Tibial nerve (tissue), 4 donors: Measurements from ENCODE around the gene UCK2. TPM values are rescaled to one million over a fixed set of nuclear protein-coding genes. Genes with fewer than 3 reads are reported as not detected.

Experiments
- DNase-seq, 2 donors: peaks; one replicate each; pipeline ENCODE4 v3.0.0-alpha.2; 2019; ENCODE audit warnings: low spot score in 2 of 2
- H3K27ac ChIP-seq, 4 donors: fragments of 200-600 bp; sonication (generic) in 3 of 4; one replicate each; pipeline ENCODE4 v1.5.1; 2017 to 2019; ENCODE audit warnings: mild to moderate bottlenecking in 1 of 4
- H3K27me3 ChIP-seq, 2 donors: fragments of 200-600 bp; sonication (generic) in 1 of 2; one replicate each; pipeline versions ENCODE4 v1.5.1 to v1.6.0; 2017 to 2019
- H3K36me3 ChIP-seq, 3 donors: fragments of 200-600 bp; sonication (generic); one replicate each; pipeline ENCODE4 v1.5.1; 2018 to 2019
- H3K4me1 ChIP-seq, 4 donors: fragments of 200-600 bp; sonication (generic) in 3 of 4; one replicate each; pipeline ENCODE4 v1.5.1; 2017 to 2019
- H3K4me3 ChIP-seq, 4 donors: fragments of 200-600 bp; sonication (generic) in 3 of 4; one replicate each; pipeline ENCODE4 v1.5.1; 2017 to 2019; ENCODE audit warnings: mild to moderate bottlenecking in 1 of 4, moderate library complexity in 1 of 4
- H3K9me3 ChIP-seq, 4 donors: fragments of 200-600 bp; sonication (generic) in 3 of 4; one replicate each; pipeline ENCODE4 v1.5.1; 2017 to 2019
- EP300 ChIP-seq, 2 donors: sonication (generic); formaldehyde crosslinking; IDR thresholded peaks; one replicate each; pipeline ENCODE4 v1.6.1; 2017; ENCODE audit warnings: antibody characterized with exemption in 2 of 2, mild to moderate bottlenecking in 1 of 2
- POLR2A ChIP-seq, 2 donors: fragments of 450-650 bp; IDR thresholded peaks; one replicate each; pipeline ENCODE4 v1.6.1; 2017; ENCODE audit warnings: antibody characterized with exemption in 2 of 2, mild to moderate bottlenecking in 2 of 2, moderate library complexity in 2 of 2
- WGBS, 2 donors: methylation state at CpG; one replicate each; pipeline ENCODE4 v1.1.5; 2018; 5-methylcytosine and 5-hydroxymethylcytosine counted together
- total RNA-seq, 4 donors: library from RNA; depleted of rRNA; stranded (reverse); fragments of >200 nt; gene quantifications; one replicate each; pipeline ENCODE4 v1.1.0, GENCODE V29; 2016
- TF ChIP-seq, protein P1 (sequence below), 5 experiments: fragments of 200-600 bp in 3 of 5; fragments of 450-650 bp in 2 of 5; sonication (generic) in 3 of 5; IDR thresholded peaks; one replicate each; pipeline ENCODE4 v1.5.1; 2016 to 2019; ENCODE audit warnings: antibody characterized with exemption in 5 of 5, mild to moderate bottlenecking in 3 of 5, moderate library complexity in 2 of 5

UCK2 gene
- total RNA-seq, 4 donors from 2014 or later = 29.7 to 36.0 (median 33.8) TPM

DNA sequence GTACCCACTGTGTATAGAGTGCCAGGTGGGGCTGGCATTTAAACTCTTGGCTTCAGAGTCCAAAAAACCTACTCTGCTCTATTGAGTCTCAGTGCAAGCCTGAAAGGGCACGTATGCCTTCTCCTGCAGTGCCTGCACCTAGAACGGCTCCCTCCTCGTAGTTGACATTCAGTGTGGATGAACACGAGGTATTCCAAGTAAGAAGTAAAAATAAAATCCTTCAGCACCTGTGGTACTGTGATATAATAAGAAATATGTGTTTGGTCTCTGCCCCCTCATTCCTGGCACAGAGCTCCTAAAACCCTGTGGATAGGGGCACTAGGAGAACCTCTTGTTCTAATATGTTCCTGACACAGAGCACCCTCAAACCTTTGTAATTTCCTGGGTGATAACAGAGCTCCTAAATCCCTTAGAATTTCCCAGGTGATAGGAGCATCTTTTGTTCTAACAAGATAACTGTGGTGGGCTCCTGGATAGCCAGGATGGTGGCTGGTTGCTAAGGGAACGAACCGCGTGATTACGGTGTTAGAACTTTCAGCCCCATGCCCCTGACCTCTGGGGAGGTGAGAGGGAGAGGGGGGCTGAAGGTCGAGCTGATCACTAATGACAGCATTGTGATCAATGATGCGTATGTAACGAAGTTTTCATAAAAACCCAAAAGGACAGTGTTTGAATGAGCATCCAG lies 16.8 kb downstream of the UCK2 start:
- H3K4me1 ChIP-seq = peaks cover 0 to 16% (median 2%) of the 10 kb centered on the region in 4 donors
- DNase-seq = no peak
- H3K27me3 ChIP-seq = no peaks in the 10 kb centered on the region
- H3K9me3 ChIP-seq = peaks cover 0 to 4% (median 0%) of the 10 kb centered on the region in 4 donors
- WGBS, 2 donors = 73 to 75% methylated on average over 11 of the region's 11 CpGs
- peaks cover 0 to 9% (median 0%) of the 10 kb centered on the region in 3 donors for H3K36me3 ChIP-seq
- no peak overlapping the region for H3K4me3 ChIP-seq
- TF ChIP-seq POLR2A (IDR thresholded peaks at IDR 0.05) = no peak
- no peak for TF ChIP-seq EP300 (IDR thresholded peaks at IDR 0.05)
- TF ChIP-seq, protein P1, sequence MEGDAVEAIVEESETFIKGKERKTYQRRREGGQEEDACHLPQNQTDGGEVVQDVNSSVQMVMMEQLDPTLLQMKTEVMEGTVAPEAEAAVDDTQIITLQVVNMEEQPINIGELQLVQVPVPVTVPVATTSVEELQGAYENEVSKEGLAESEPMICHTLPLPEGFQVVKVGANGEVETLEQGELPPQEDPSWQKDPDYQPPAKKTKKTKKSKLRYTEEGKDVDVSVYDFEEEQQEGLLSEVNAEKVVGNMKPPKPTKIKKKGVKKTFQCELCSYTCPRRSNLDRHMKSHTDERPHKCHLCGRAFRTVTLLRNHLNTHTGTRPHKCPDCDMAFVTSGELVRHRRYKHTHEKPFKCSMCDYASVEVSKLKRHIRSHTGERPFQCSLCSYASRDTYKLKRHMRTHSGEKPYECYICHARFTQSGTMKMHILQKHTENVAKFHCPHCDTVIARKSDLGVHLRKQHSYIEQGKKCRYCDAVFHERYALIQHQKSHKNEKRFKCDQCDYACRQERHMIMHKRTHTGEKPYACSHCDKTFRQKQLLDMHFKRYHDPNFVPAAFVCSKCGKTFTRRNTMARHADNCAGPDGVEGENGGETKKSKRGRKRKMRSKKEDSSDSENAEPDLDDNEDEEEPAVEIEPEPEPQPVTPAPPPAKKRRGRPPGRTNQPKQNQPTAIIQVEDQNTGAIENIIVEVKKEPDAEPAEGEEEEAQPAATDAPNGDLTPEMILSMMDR (IDR thresholded peaks at IDR 0.05) = no peak
- no peak overlapping the region for H3K27ac ChIP-seq

DNA sequence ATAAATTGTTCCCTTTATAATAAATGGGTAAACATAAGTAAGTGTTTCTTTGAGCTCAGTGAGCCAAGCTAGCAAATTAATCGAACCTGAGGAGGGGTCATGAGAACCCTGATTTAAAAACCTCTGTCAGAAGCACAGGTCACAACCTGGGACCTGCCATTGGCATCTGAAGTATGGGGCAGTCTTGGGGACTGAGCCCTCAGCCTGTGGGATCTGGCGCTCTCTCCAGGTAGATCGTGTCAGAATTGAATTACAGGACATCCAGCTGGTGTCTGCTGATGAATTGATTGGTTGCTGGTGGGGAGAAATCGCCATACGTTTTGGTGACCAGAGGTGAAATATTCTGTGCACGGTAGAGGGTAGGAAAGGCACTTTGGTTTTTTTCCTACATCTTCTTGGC lies 17.5 kb downstream of the UCK2 start:
- H3K27me3 ChIP-seq = no peaks in the 10 kb centered on the region
- H3K9me3 ChIP-seq = peaks cover 0 to 4% (median 0%) of the 10 kb centered on the region in 4 donors
- H3K36me3 ChIP-seq = peaks cover 0 to 9% (median 0%) of the 10 kb centered on the region in 3 donors
- WGBS, 2 donors = 71 to 83% methylated on average over 6 of the region's 6 CpGs
- H3K4me3 ChIP-seq = no peak overlapping the region
- H3K4me1 ChIP-seq = peaks cover 0 to 16% (median 2%) of the 10 kb centered on the region in 4 donors
- H3K27ac ChIP-seq = no peak overlapping the region
- no peak for DNase-seq
- no peak for TF ChIP-seq EP300 (IDR thresholded peaks at IDR 0.05)

DNA sequence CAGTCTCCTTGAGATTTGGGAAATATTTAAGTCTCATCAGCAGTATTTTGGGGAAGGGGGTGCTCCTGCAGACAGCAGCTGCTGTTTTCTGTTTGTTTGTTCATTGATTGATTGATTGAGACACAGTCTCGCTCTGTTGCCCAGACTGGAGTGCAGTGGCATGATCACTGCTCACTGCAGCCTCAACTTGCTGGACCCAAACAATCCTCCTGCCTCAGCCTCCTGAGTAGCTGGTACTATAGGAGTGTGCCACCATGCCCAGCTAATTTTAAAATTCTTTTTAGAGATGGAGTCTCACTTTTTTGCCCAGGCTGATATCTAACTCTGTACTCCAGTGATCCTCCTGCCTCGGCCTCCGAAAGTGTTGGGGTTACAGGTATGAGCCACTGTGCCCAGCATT lies 18.2 kb downstream of the UCK2 start:
- DNase-seq = no peak
- WGBS, 2 donors = 96 to 100% methylated on average over 3 of the region's 3 CpGs
- peaks cover 0 to 16% (median 2%) of the 10 kb centered on the region in 4 donors for H3K4me1 ChIP-seq
- no peak overlapping the region for H3K4me3 ChIP-seq
- peaks cover 0 to 4% (median 0%) of the 10 kb centered on the region in 4 donors for H3K9me3 ChIP-seq
- H3K36me3 ChIP-seq = peaks cover 0 to 9% (median 0%) of the 10 kb centered on the region in 3 donors
- no peak overlapping the region for H3K27ac ChIP-seq
- no peaks in the 10 kb centered on the region for H3K27me3 ChIP-seq
- TF ChIP-seq, protein P1 (IDR thresholded peaks at IDR 0.05) = no peak
- no peak for TF ChIP-seq POLR2A (IDR thresholded peaks at IDR 0.05)
- no peak for TF ChIP-seq EP300 (IDR thresholded peaks at IDR 0.05)

DNA sequence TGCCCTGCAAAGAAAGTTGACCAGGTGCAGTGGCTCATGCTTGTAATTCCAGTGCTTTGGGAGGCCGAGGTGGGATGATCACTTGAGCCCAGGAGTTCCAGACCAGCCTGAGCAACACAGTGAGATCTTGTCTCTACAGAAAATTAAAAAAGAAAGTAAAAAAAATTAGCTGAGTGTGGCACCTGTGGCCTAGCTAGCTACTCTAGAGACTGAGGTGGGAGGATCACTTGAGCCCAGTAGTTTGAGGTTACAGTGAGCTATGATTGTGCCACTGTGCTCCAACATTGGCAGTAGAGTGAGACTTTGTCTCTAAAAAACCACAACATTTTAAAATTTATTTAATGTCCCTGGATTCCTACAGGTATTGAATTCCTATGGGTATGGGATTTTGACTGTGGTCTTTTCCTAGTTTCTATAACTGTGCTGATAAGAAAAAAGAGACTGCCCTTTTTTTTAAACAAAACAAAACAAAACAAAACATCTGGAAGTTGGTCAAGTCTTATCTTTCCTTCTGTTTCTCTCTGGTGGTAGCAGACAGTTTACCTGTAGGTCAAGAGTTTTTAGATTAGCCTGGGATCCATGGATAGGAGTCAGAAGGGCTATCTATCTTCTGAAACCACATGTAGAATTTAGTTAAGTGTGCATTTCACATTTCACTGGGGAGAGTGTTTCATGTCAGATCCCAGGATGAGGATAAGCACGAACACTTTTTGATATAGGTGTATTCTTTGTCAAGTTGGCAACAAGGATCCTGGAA lies 18.8 kb downstream of the UCK2 start:
- 95 to 96% methylated on average over 2 of the region's 2 CpGs for WGBS, 2 donors
- TF ChIP-seq, protein P1 (IDR thresholded peaks at IDR 0.05) = no peak
- TF ChIP-seq POLR2A (IDR thresholded peaks at IDR 0.05) (no peak), EP300 (IDR thresholded peaks at IDR 0.05) (no peak)

DNA sequence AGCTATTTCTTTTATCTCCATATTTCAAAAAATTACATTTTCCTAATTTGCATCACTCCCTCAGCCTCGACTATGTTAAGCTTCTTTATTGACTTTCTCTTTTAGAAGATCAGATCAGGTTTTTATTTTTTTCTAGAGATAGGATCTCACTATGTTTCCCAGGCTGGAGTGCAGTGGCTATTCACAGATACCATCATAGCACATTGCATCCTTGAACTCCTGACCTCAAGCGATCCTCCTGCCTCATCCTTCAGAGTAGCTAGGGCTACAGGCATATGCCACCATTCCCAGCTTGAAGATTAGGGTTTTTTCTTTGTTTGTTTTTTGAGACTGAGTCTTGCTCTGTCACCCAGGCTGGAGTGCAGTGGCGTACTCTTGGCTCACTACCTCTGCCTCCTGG lies 20.1 kb downstream of the UCK2 start:
- DNase-seq = no peak
- WGBS, 2 donors = 95 to 98% methylated on average over 3 of the region's 3 CpGs
- H3K36me3 ChIP-seq = peaks cover 0 to 9% (median 0%) of the 10 kb centered on the region in 3 donors
- no peaks in the 10 kb centered on the region for H3K27me3 ChIP-seq
- H3K9me3 ChIP-seq = peaks cover 0 to 4% (median 0%) of the 10 kb centered on the region in 4 donors
- H3K4me1 ChIP-seq = peaks cover 0 to 16% (median 4%) of the 10 kb centered on the region in 4 donors
- no peak overlapping the region for H3K27ac ChIP-seq
- TF ChIP-seq POLR2A (IDR thresholded peaks at IDR 0.05) (no peak), EP300 (IDR thresholded peaks at IDR 0.05) (no peak)
- TF ChIP-seq, protein P1 (IDR thresholded peaks at IDR 0.05) = no peak
- no peak overlapping the region for H3K4me3 ChIP-seq

More for the DNA sequence above, 18.8 kb downstream of the UCK2 start:
- Histone ChIP-seq H3K27ac (no peak overlapping the region), H3K27me3 (no peaks in the 10 kb centered on the region), H3K36me3 (peaks cover 0 to 9% (median 0%) of the 10 kb centered on the region in 3 donors), H3K9me3 (peaks cover 0 to 4% (median 0%) of the 10 kb centered on the region in 4 donors), H3K4me3 (no peak overlapping the region), H3K4me1 (peaks cover 0 to 20% (median 4%) of the 10 kb centered on the region in 4 donors)
- no peak for DNase-seq
